Activated effector memory CD4-positive, alpha-beta T cell treated with Interleukin-2 at 50 U/mL for 16 hours (primary cell): ENCODE data around the gene STXBP6.
"Not testable (repeated sequence)": the region's sequence is repeated elsewhere in the genome, so short reads cannot be mapped to it uniquely, and the experiment has no call there.

ENCODE experiments used
- DNase-seq: peaks from one replicate; pipeline ENCODE4 v3.0.0-alpha.2; 2020

Gene STXBP6

GRCh38 chr14:24850072-24850471 lies 199.9 kb downstream of the STXBP6 start:
- no peak for DNase-seq

GRCh38 chr14:24849471-24849870 lies 200.5 kb downstream of the STXBP6 start:
- no peak for DNase-seq

- DNase-seq: no peak
Measured at GRCh38 chr14:24848102-24848790, 201.7 kb downstream of the STXBP6 start.

GRCh38 chr14:24847568-24848095 lies 202.3 kb downstream of the STXBP6 start:
- no peak for DNase-seq

- no peak for DNase-seq
Measured at GRCh38 chr14:24846261-24846660, 203.7 kb downstream of the STXBP6 start.

- no peak for DNase-seq
Measured at GRCh38 chr14:24845851-24846250, 204.1 kb downstream of the STXBP6 start.

- DNase-seq: no peak
Measured at GRCh38 chr14:24844011-24844410, 205.9 kb downstream of the STXBP6 start.

- DNase-seq: no peak
Measured at GRCh38 chr14:24843494-24843893, 206.5 kb downstream of the STXBP6 start.

- no peak for DNase-seq
Measured at GRCh38 chr14:24840204-24840893, 209.6 kb downstream of the STXBP6 start.

GRCh38 chr14:24839617-24840203 lies 210.2 kb downstream of the STXBP6 start:
- DNase-seq: no peak

GRCh38 chr14:24838945-24839616 lies 210.9 kb downstream of the STXBP6 start:
- no peak for DNase-seq

GRCh38 chr14:24837280-24838046 lies 212.5 kb downstream of the STXBP6 start:
- no peak for DNase-seq

- DNase-seq: not testable (repeated sequence)
Measured at GRCh38 chr14:24836324-24836723, 213.6 kb downstream of the STXBP6 start.

GRCh38 chr14:24834956-24835355 lies 215.0 kb downstream of the STXBP6 start:
- no peak for DNase-seq

- no peak for DNase-seq
Measured at GRCh38 chr14:24833385-24833784, 216.6 kb downstream of the STXBP6 start.

- DNase-seq: no peak
Measured at GRCh38 chr14:24831677-24832076, 218.3 kb downstream of the STXBP6 start.

GRCh38 chr14:24829862-24830261 lies 220.1 kb downstream of the STXBP6 start:
- no peak for DNase-seq

- DNase-seq: no peak
Measured at GRCh38 chr14:24828486-24828885, 221.5 kb downstream of the STXBP6 start.

- no peak for DNase-seq
Measured at GRCh38 chr14:24826390-24826789, 223.6 kb downstream of the STXBP6 start.

GRCh38 chr14:24820616-24821015 lies 229.3 kb downstream of the STXBP6 start:
- DNase-seq: no peak

GRCh38 chr14:24818823-24819341 lies 231.1 kb downstream of the STXBP6 start:
- DNase-seq: no peak
